Adrenal gland (tissue), 12 donors: Measurements from ENCODE around the gene SLC22A5. TPM values are rescaled to one million over a fixed set of nuclear protein-coding genes. Genes with fewer than 3 reads are reported as not detected.
A peak's percentile ranks its signal among the peaks of the same experiment; 100 is the strongest.
"Not testable (repeated sequence)": the region's sequence is repeated elsewhere in the genome, so short reads cannot be mapped to it uniquely, and the experiment has no call there.

ENCODE experiments used
- DNase-seq, 7 donors: peaks; one replicate each; pipeline ENCODE4 v3.0.0-alpha.2; 2019 to 2020
- H3K27ac ChIP-seq, 5 donors: fragments of 200-600 bp; sonication (generic) in 4 of 5; 1 replicate in 3 of 5; 2 replicates in 2 of 5; pipeline versions ENCODE4 v1.5.1 to v1.8.0; 2016 to 2020; ENCODE audit warnings: mild to moderate bottlenecking in 1 of 5
- H3K27me3 ChIP-seq: fragments of 200-600 bp; 2 replicates; pipeline ENCODE4 v1.8.0; 2021
- H3K36me3 ChIP-seq, 2 donors: fragments of 200-600 bp; replicated peaks in 1 of 2; 1 replicate in 1 of 2; 2 replicates in 1 of 2; pipeline versions ENCODE4 v1.5.1 to v1.8.0; 2018 to 2022
- H3K4me1 ChIP-seq, 2 donors: fragments of 200-600 bp; replicated peaks in 1 of 2; 1 replicate in 1 of 2; 2 replicates in 1 of 2; pipeline versions ENCODE4 v1.5.1 to v1.8.0; 2018 to 2021
- H3K4me3 ChIP-seq, 4 donors: fragments of 200-600 bp; sonication (generic) in 3 of 4; one replicate each; pipeline ENCODE4 v1.5.1; 2016 to 2018
- H3K9me3 ChIP-seq, 3 donors: fragments of 200-600 bp; sonication (generic) in 1 of 3; replicated peaks in 1 of 3; 1 replicate in 2 of 3; 2 replicates in 1 of 3; pipeline versions ENCODE4 v1.5.1 to v1.8.0; 2016 to 2021
- POLR2A ChIP-seq, 2 donors: fragments of 450-650 bp; IDR thresholded peaks; one replicate each; pipeline ENCODE4 v1.6.1; 2017; ENCODE audit warnings: antibody characterized with exemption in 2 of 2, mild to moderate bottlenecking in 2 of 2, moderate library complexity in 1 of 2
- WGBS, 4 donors: extraction: QIAGEN DNeasy Blood & Tissue Kit in 2 of 4; methylation state at CpG; one replicate each; pipeline versions ENCODE4 v1.1.5 to v1.1.7; 2013 to 2017; 5-methylcytosine and 5-hydroxymethylcytosine counted together
- intact Hi-C, 2 donors: fragments of 100-400 bp; cut with DNase I; formaldehyde crosslinking; loops; one replicate each; pipeline versions ENCODE4 v1.14.1 to v1.15.0; 2022 to 2023
- polyA plus RNA-seq, 3 donors: library from polyadenylated mRNA; stranded (reverse); fragments of 200-250 nt in 2 of 3; fragments of 350-450 nt in 1 of 3; fragmentation: Illumina TruSeq in 1 of 3; extraction: RNeasy Lipid Tissue Mini Kit (QIAGEN cat#74804) in 1 of 3; gene quantifications; one replicate each; pipeline ENCODE4 v1.2.3, GENCODE V29; 2013 to 2014
- total RNA-seq, 9 donors: library from RNA; depleted of rRNA in 4 of 9; stranded (reverse); fragments of >200 nt in 4 of 9; fragments of 120-200 nt in 1 of 9; fragmentation: NEBNext Ultra II Directional in 1 of 9; extraction: Animal tissue kit (Norgen Biotek cat#: 25700) in 1 of 9; gene quantifications; one replicate each; pipeline versions ENCODE4 v1.1.0 to v1.2.4, GENCODE V29; 2013 to 2023
- TF ChIP-seq, protein P1 (sequence below), 6 experiments: fragments of 450-650 bp in 4 of 6; fragments of 200-600 bp in 2 of 6; sonication (generic) in 1 of 6; IDR thresholded peaks; 1 replicate in 5 of 6; 2 replicates in 1 of 6; pipeline versions ENCODE4 v1.5.1 to v1.8.0; 2016 to 2021; ENCODE audit warnings: antibody characterized with exemption in 6 of 6, mild to moderate bottlenecking in 2 of 6, moderate library complexity in 1 of 6
- donor health status: healthy with polysubstance abuse.
- donor health status: Bipolar disorder and iron deficiency.
- donor health status: DM: yes; HTN: yes; CAD: no.
- donor health status: DM: no; HTN: no; CAD: no.
- donor health status: DM: no; HTN: no; CAD: no.
- donor health status: DM: yes; HTN: yes; CAD: no.

Gene SLC22A5
- total and polyA plus RNA-seq, 12 donors = 4.4 to 24.1 (median 13.7) TPM

DNA sequence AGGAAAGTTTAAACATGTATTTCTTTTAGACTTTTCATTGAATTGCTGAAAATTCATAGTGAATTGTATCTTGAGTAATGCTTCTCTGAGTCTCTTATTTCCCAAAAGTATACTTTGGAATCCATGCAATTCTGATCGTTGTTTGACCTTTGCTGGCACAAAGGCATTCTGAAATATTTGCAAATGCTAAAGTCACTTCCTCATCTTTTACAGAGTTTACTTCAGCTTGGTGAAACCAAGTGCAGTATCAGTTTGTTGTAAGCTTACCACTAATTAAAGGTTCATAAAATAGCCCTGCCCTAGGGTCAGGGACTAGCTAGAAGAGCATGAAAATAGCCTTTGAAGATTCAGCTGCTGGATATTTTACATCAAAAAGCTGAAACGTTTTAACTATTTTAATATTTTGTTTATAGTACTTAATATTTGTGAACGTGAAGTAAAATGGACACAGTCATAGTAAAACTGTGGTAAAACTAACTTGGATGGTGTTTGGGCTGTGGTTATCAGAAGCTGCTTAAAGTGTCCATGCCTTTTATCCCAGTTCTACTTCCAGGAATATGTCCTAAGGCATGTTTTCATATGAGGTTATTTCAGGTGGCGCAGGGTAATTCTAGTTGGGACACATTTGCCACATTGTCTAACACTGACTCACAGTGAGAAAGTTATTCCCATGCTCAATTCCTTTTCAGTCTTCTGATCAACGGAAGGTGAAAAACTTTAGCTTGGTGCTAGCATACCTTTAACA is 45.3 kb downstream of the SLC22A5 start:
- no peak for TF ChIP-seq POLR2A (IDR thresholded peaks at IDR 0.05)
- TF ChIP-seq, protein P1, sequence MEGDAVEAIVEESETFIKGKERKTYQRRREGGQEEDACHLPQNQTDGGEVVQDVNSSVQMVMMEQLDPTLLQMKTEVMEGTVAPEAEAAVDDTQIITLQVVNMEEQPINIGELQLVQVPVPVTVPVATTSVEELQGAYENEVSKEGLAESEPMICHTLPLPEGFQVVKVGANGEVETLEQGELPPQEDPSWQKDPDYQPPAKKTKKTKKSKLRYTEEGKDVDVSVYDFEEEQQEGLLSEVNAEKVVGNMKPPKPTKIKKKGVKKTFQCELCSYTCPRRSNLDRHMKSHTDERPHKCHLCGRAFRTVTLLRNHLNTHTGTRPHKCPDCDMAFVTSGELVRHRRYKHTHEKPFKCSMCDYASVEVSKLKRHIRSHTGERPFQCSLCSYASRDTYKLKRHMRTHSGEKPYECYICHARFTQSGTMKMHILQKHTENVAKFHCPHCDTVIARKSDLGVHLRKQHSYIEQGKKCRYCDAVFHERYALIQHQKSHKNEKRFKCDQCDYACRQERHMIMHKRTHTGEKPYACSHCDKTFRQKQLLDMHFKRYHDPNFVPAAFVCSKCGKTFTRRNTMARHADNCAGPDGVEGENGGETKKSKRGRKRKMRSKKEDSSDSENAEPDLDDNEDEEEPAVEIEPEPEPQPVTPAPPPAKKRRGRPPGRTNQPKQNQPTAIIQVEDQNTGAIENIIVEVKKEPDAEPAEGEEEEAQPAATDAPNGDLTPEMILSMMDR (IDR thresholded peaks at IDR 0.05) = no peak
- 20 to 26% (median 23%) methylated on average over 5 of the region's 5 CpGs for WGBS, 4 donors
- DNase-seq = peak in 1 of 7 donors; percentile 39
- H3K36me3 ChIP-seq = no peaks in the 10 kb centered on the region
- H3K27ac ChIP-seq = peak overlapping the region in 4 of 5 donors; percentile 12 to 75 (median 53)
- no peak overlapping the region for H3K4me3 ChIP-seq
- H3K9me3 ChIP-seq = no peaks in the 10 kb centered on the region
- H3K27me3 ChIP-seq = no peaks in the 10 kb centered on the region
- H3K4me1 ChIP-seq = peaks cover 36 to 74% of the 10 kb centered on the region in 2 donors
- intact Hi-C loops = loop anchor here in 1 of 2 donors (5.0 kb wide), 1 partner anchor 87 kb away; no protein-coding TSS in a partner anchor

DNA sequence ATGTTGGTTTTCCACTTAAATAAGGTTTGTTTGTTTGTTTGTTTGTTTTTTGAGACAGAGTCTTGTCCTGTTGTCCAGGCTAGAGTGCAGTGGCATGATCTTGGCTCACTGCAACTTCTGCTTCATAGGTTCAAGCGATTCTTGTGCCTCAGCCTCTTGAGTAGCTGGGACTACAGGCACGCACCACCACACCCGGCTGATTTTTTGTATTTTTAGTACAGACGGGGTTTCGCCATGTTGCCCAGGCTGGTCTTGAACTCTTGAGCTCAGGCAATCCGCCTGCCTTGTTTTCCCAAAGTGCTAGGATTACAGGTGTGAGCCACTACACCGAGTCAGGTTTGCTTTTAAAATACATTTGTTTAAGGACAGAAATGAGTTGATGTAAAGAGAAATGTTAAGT is 46.0 kb downstream of the SLC22A5 start:
- peak overlapping the region in 3 of 5 donors; percentile 12 to 75 (median 53) for H3K27ac ChIP-seq
- DNase-seq, H3K36me3 ChIP-seq, H3K27me3 ChIP-seq, H3K9me3 ChIP-seq, H3K4me3 ChIP-seq: not testable (repeated sequence)
- H3K4me1 ChIP-seq = peaks cover 38 to 76% of the 10 kb centered on the region in 2 donors
- 85 to 89% (median 87%) methylated on average over 7 of the region's 7 CpGs for WGBS, 4 donors
- intact Hi-C loops = loop anchor here in 1 of 2 donors (5.0 kb wide), 1 partner anchor 87 kb away; no protein-coding TSS in a partner anchor

GRCh38 chr5:132416306-132417009 is 46.9 kb downstream of the SLC22A5 start:
- H3K4me1 ChIP-seq = peaks cover 35 to 82% of the 10 kb centered on the region in 2 donors
- H3K27me3 ChIP-seq = no peaks in the 10 kb centered on the region
- intact Hi-C loops = loop anchor here in 1 of 2 donors (5.0 kb wide), 1 partner anchor 86 kb away; no protein-coding TSS in a partner anchor
- no peak for TF ChIP-seq POLR2A (IDR thresholded peaks at IDR 0.05)
- TF ChIP-seq, protein P1 (IDR thresholded peaks at IDR 0.05) = no peak
- no peaks in the 10 kb centered on the region for H3K9me3 ChIP-seq
- DNase-seq = no peak
- 81 to 86% (median 83%) methylated on average over 6 of the region's 6 CpGs for WGBS, 4 donors
- peak overlapping the region in 1 of 5 donors; percentile 47 for H3K27ac ChIP-seq
- H3K36me3 ChIP-seq = peaks cover 0 to 13% of the 10 kb centered on the region in 2 donors
- H3K4me3 ChIP-seq = no peak overlapping the region

DNA sequence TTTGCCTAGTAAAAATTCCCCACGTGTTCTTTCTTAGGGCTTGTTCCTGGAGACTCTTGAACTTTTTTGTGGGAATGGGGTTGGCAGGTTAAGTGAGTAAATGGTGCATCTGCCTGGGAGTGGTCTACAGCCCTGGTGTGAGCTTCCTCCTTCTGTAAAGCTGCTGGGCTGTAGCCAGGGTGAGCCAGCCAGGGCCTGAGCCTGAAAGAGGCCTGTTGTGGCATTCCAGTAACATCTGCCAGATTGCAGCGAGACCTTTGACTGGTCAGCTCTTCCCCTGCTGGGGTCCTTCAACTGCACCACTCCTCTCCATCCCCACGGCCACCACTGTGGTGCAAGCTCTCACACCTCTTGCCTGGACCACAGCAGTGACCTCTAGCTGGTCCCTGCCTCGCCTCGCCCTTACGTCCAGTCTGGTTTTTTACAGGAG is 47.5 kb downstream of the SLC22A5 start:
- peaks cover 33 to 78% of the 10 kb centered on the region in 2 donors for H3K4me1 ChIP-seq
- H3K9me3 ChIP-seq = no peaks in the 10 kb centered on the region
- H3K27me3 ChIP-seq = no peaks in the 10 kb centered on the region
- H3K36me3 ChIP-seq = peaks cover 0 to 13% of the 10 kb centered on the region in 2 donors
- intact Hi-C loops = loop anchor here in 1 of 2 donors (5.0 kb wide), 1 partner anchor 85 kb away; no protein-coding TSS in a partner anchor
- TF ChIP-seq, protein P1 (IDR thresholded peaks at IDR 0.05) = no peak
- TF ChIP-seq POLR2A (IDR thresholded peaks at IDR 0.05) = no peak
- H3K4me3 ChIP-seq = no peak overlapping the region
- DNase-seq = peak in 2 of 7 donors; percentile 40
- WGBS, 4 donors = 78 to 91% (median 81%) methylated on average over 6 of the region's 6 CpGs
- H3K27ac ChIP-seq = peak overlapping the region in 2 of 5 donors; percentile 47 to 55
